ENCODE data around the gene ERCC4.

Gene ERCC4

GRCh38 chr16:13948086-13948485 is 28.1 kb downstream of the ERCC4 start:
- no peak for DNase-seq (ENCODE audit: low read depth, low spot score)
- Histone ChIP-seq H3K4me1 (ENCODE audit: insufficient read depth, insufficient read length) (no peaks in the 10 kb centered on the region), H3K27me3 (ENCODE audit: insufficient read depth, insufficient read length) (no peaks in the 10 kb centered on the region)

DNA sequence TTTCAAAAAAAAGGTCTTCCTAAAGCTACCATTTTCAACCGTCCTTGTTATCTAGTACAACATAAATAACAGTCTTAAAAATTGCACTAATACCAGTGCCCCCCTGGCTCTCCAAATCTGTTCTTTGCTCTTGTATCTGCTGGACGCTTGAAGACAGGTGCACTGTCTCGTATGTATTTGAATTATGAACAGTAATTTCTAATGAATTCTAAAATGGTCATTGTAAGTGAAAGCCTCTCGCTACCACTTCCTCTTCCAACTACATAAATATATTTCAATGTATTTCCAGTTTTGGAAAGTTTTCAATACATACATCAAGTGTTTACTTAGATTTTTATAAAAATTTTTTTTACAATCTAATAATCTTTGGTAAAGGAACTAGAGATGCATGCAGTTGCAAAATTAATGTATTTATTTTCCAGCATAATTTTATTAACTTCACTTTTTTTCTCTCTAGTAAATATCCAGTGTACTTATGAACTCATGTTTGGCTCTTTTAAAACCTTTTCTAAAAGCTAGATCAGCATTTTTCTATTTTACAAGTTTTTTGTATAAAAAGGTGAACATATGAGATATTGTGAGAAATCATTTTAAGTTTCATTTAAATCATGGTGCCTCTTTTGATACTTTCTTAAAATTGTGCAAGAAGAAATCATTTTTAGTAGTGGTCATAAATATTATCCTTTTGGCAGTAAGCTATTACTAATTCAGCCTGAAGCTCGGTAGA is 31.0 kb downstream of the ERCC4 start:
- no peaks in the 10 kb centered on the region for H3K27me3 ChIP-seq (ENCODE audit: insufficient read depth, insufficient read length)
- no peak for DNase-seq (ENCODE audit: low read depth, low spot score)
- no peak overlapping the region for H3K4me3 ChIP-seq (ENCODE audit: insufficient read length, low read depth)
- TF ChIP-seq SUZ12 (IDR thresholded peaks at IDR 0.05; ENCODE audit: extremely low read depth, insufficient read depth, insufficient read length) (no peak), YY1 (IDR thresholded peaks at IDR 0.05; ENCODE audit: insufficient read depth, insufficient read length) (no peak), ZNF274 (IDR thresholded peaks at IDR 0.05; ENCODE audit: low read depth, low read length) (no peak)
- peaks cover 32% of the 10 kb centered on the region for H3K36me3 ChIP-seq (ENCODE audit: insufficient read depth, insufficient read length, low read length)
- H3K9ac ChIP-seq (ENCODE audit: insufficient read length, low read depth) = no peak overlapping the region
- no peaks in the 10 kb centered on the region for H3K9me3 ChIP-seq (ENCODE audit: insufficient read depth, low read length)
- H3K4me1 ChIP-seq (ENCODE audit: insufficient read depth, insufficient read length) = no peaks in the 10 kb centered on the region

More at GRCh38 chr16:13948086-13948485, 28.1 kb downstream of the ERCC4 start:
- TF ChIP-seq SUZ12 (IDR thresholded peaks at IDR 0.05; ENCODE audit: extremely low read depth, insufficient read depth, insufficient read length) (no peak), ZNF274 (IDR thresholded peaks at IDR 0.05; ENCODE audit: low read depth, low read length) (no peak), YY1 (IDR thresholded peaks at IDR 0.05; ENCODE audit: insufficient read depth, insufficient read length) (no peak)
- no peak overlapping the region for H3K9ac ChIP-seq (ENCODE audit: insufficient read length, low read depth)
- no peak overlapping the region for H3K4me3 ChIP-seq (ENCODE audit: insufficient read length, low read depth)
- peaks cover 46% of the 10 kb centered on the region for H3K36me3 ChIP-seq (ENCODE audit: insufficient read depth, insufficient read length, low read length)
- H3K9me3 ChIP-seq (ENCODE audit: insufficient read depth, low read length) = no peaks in the 10 kb centered on the region

DNA sequence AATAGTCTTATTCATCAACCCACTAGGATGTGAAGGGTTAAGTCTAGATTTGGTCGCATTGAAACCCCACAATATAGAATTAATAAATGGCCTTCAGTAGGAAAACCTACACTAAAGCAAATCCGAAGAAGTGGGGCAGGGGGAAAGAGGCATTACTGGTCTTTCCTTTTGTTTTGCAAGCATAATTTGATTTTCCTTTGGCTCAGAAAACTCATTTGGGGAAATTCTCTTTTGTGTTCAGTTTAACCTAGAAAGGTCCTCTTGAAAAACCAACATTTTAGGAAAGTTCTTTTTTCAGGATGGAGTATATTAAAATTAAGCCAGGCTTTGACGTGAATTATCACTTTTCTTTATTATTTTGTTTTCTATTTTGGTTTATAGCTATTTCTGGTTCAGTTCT is 31.7 kb downstream of the ERCC4 start:
- DNase-seq (ENCODE audit: low read depth, low spot score) = no peak
- Histone ChIP-seq H3K27me3 (ENCODE audit: insufficient read depth, insufficient read length) (no peaks in the 10 kb centered on the region), H3K4me3 (ENCODE audit: insufficient read length, low read depth) (no peak overlapping the region), H3K9me3 (ENCODE audit: insufficient read depth, low read length) (no peaks in the 10 kb centered on the region), H3K9ac (ENCODE audit: insufficient read length, low read depth) (no peak overlapping the region), H3K4me1 (ENCODE audit: insufficient read depth, insufficient read length) (peaks cover 3% of the 10 kb centered on the region), H3K36me3 (ENCODE audit: insufficient read depth, insufficient read length, low read length) (peaks cover 26% of the 10 kb centered on the region)
- TF ChIP-seq ZNF274 (IDR thresholded peaks at IDR 0.05; ENCODE audit: low read depth, low read length) = no peak
- no peak for TF ChIP-seq SUZ12 (IDR thresholded peaks at IDR 0.05; ENCODE audit: extremely low read depth, insufficient read depth, insufficient read length)
- TF ChIP-seq YY1 (IDR thresholded peaks at IDR 0.05; ENCODE audit: insufficient read depth, insufficient read length) = no peak

- Histone ChIP-seq H3K27me3 (ENCODE audit: insufficient read depth, insufficient read length) (no peaks in the 10 kb centered on the region), H3K9me3 (ENCODE audit: insufficient read depth, low read length) (no peaks in the 10 kb centered on the region), H3K9ac (ENCODE audit: insufficient read length, low read depth) (no peak overlapping the region), H3K4me1 (ENCODE audit: insufficient read depth, insufficient read length) (peaks cover 7% of the 10 kb centered on the region), H3K4me3 (ENCODE audit: insufficient read length, low read depth) (no peak overlapping the region), H3K36me3 (ENCODE audit: insufficient read depth, insufficient read length, low read length) (peaks cover 9% of the 10 kb centered on the region)
- no peak for DNase-seq (ENCODE audit: low read depth, low spot score)
- TF ChIP-seq YY1 (IDR thresholded peaks at IDR 0.05; ENCODE audit: insufficient read depth, insufficient read length) (no peak), ZNF274 (IDR thresholded peaks at IDR 0.05; ENCODE audit: low read depth, low read length) (no peak), SUZ12 (IDR thresholded peaks at IDR 0.05; ENCODE audit: extremely low read depth, insufficient read depth, insufficient read length) (no peak)
Measured at GRCh38 chr16:13953501-13953900, 33.5 kb downstream of the ERCC4 start.

DNA sequence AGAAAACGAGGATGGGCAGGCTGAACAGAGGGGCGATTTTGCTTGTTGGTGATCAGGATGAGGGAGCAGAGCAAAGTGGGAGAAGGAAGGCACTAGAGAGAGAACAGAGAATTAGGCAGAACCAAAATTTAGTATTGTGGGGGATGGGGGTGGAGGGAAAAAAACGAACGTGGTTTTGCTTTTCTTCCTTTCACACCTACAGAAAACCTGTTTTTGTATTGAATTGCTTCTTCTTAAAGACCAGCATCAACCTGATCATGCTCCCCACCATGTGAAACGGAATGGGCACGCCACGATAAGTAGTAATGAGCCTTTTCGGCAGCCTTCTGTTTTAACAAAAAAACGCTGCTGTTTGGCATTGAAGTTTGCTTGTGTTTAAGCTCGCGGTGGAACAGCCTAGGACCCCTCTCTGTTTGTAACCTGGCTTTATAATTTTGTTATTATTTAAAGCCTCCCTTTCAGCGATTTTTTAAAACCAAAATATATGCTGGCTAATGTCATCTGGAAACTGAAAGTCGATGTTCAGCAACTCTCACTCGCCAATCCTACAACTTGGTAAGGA is 36.8 kb downstream of the ERCC4 start:
- no peak for DNase-seq (ENCODE audit: low read depth, low spot score)
- Histone ChIP-seq H3K4me1 (ENCODE audit: insufficient read depth, insufficient read length) (peaks cover 7% of the 10 kb centered on the region), H3K9me3 (ENCODE audit: insufficient read depth, low read length) (no peaks in the 10 kb centered on the region), H3K4me3 (ENCODE audit: insufficient read length, low read depth) (no peak overlapping the region), H3K36me3 (ENCODE audit: insufficient read depth, insufficient read length, low read length) (no peaks in the 10 kb centered on the region), H3K9ac (ENCODE audit: insufficient read length, low read depth) (no peak overlapping the region), H3K27me3 (ENCODE audit: insufficient read depth, insufficient read length) (no peaks in the 10 kb centered on the region)
- TF ChIP-seq ZNF274 (IDR thresholded peaks at IDR 0.05; ENCODE audit: low read depth, low read length) = no peak
- TF ChIP-seq SUZ12 (IDR thresholded peaks at IDR 0.05; ENCODE audit: extremely low read depth, insufficient read depth, insufficient read length) = no peak
- TF ChIP-seq YY1 (IDR thresholded peaks at IDR 0.05; ENCODE audit: insufficient read depth, insufficient read length) = no peak

- peaks cover 7% of the 10 kb centered on the region for H3K4me1 ChIP-seq (ENCODE audit: insufficient read depth, insufficient read length)
- no peaks in the 10 kb centered on the region for H3K27me3 ChIP-seq (ENCODE audit: insufficient read depth, insufficient read length)
- DNase-seq (ENCODE audit: low read depth, low spot score) = no peak
- H3K9ac ChIP-seq (ENCODE audit: insufficient read length, low read depth) = peak overlapping the region; percentile 57
- H3K9me3 ChIP-seq (ENCODE audit: insufficient read depth, low read length) = no peaks in the 10 kb centered on the region
- no peak for TF ChIP-seq YY1 (IDR thresholded peaks at IDR 0.05; ENCODE audit: insufficient read depth, insufficient read length)
- no peak for TF ChIP-seq ZNF274 (IDR thresholded peaks at IDR 0.05; ENCODE audit: low read depth, low read length)
- no peak for TF ChIP-seq SUZ12 (IDR thresholded peaks at IDR 0.05; ENCODE audit: extremely low read depth, insufficient read depth, insufficient read length)
- H3K36me3 ChIP-seq (ENCODE audit: insufficient read depth, insufficient read length, low read length) = no peaks in the 10 kb centered on the region
- H3K4me3 ChIP-seq (ENCODE audit: insufficient read length, low read depth) = no peak overlapping the region
Measured at GRCh38 chr16:13957197-13958078, 37.5 kb downstream of the ERCC4 start.

DNA sequence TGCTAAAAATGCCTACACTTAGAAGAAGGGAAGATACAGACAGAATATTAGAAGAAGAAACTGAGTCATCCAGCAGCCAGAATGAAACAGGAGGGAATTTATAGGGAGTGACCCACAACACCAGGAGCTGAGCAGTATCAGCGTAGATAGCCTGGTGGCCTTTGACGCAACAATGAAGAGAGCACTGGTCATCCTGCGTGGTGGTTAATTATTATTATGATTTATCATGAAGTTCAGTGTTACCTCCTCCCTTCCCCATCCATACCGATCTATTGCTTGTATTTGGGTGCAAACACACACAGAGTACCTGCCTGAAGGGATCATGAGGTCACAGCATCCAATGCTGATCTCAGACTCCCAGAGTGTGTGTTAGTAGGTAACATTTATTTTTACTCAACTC is 38.5 kb downstream of the ERCC4 start:
- Histone ChIP-seq H3K9me3 (ENCODE audit: insufficient read depth, low read length) (no peaks in the 10 kb centered on the region), H3K4me1 (ENCODE audit: insufficient read depth, insufficient read length) (peaks cover 7% of the 10 kb centered on the region), H3K4me3 (ENCODE audit: insufficient read length, low read depth) (no peak overlapping the region), H3K9ac (ENCODE audit: insufficient read length, low read depth) (no peak overlapping the region), H3K36me3 (ENCODE audit: insufficient read depth, insufficient read length, low read length) (no peaks in the 10 kb centered on the region), H3K27me3 (ENCODE audit: insufficient read depth, insufficient read length) (no peaks in the 10 kb centered on the region)
- DNase-seq (ENCODE audit: low read depth, low spot score) = no peak
- TF ChIP-seq YY1 (IDR thresholded peaks at IDR 0.05; ENCODE audit: insufficient read depth, insufficient read length) (no peak), ZNF274 (IDR thresholded peaks at IDR 0.05; ENCODE audit: low read depth, low read length) (no peak), SUZ12 (IDR thresholded peaks at IDR 0.05; ENCODE audit: extremely low read depth, insufficient read depth, insufficient read length) (no peak)

Measured in NT2/D1 (cell line).